GM21717 (cell line): ENCODE measurements around the gene PDS5A.
"Not testable (repeated sequence)": the region's sequence is repeated elsewhere in the genome, so short reads cannot be mapped to it uniquely, and the experiment has no call there.

ENCODE experiments used
- ATAC-seq: cut with Tn5 transposase; IDR thresholded peaks from one replicate; pipeline ENCODE4 v1.9.1; 2021; ENCODE audit warnings: mild to moderate bottlenecking, moderate library complexity; ENCODE audit not compliant: unreplicated experiment

The PDS5A gene

GRCh38 chr4:39970671-39971640 is 6.8 kb downstream of the PDS5A start:
- ATAC-seq, result no peak

- no peak for ATAC-seq
Measured at GRCh38 chr4:39963656-39964055, 14.1 kb downstream of the PDS5A start.

GRCh38 chr4:39961311-39961877 is 16.3 kb downstream of the PDS5A start:
- no peak for ATAC-seq

- ATAC-seq, result no peak
Measured at GRCh38 chr4:39950861-39951481, 26.7 kb downstream of the PDS5A start.

GRCh38 chr4:39947963-39948362 is 29.7 kb downstream of the PDS5A start:
- no peak for ATAC-seq

- ATAC-seq, result no peak
Measured at GRCh38 chr4:39947417-39947816, 30.3 kb downstream of the PDS5A start.

- ATAC-seq, result not testable (repeated sequence)
Measured at GRCh38 chr4:39944245-39944644, 33.5 kb downstream of the PDS5A start.

GRCh38 chr4:39942507-39942906 is 35.2 kb downstream of the PDS5A start:
- no peak for ATAC-seq

GRCh38 chr4:39941682-39942217 is 36.0 kb downstream of the PDS5A start:
- no peak for ATAC-seq

- no peak for ATAC-seq
Measured at GRCh38 chr4:39937683-39938268, 39.9 kb downstream of the PDS5A start.

GRCh38 chr4:39936565-39937418 is 40.9 kb downstream of the PDS5A start:
- no peak for ATAC-seq

- ATAC-seq, result no peak
Measured at GRCh38 chr4:39933671-39934590, 43.8 kb downstream of the PDS5A start.

- ATAC-seq, result no peak
Measured at GRCh38 chr4:39932776-39933402, 44.8 kb downstream of the PDS5A start.

- ATAC-seq, result no peak
Measured at GRCh38 chr4:39931441-39931901, 46.2 kb downstream of the PDS5A start.

GRCh38 chr4:39928538-39928937 is 49.2 kb downstream of the PDS5A start:
- no peak for ATAC-seq

- ATAC-seq, result no peak
Measured at GRCh38 chr4:39924014-39924413, 53.7 kb downstream of the PDS5A start.

GRCh38 chr4:39922399-39922798 is 55.3 kb downstream of the PDS5A start:
- ATAC-seq, result no peak

- no peak for ATAC-seq
Measured at GRCh38 chr4:39913471-39913870, 64.2 kb downstream of the PDS5A start.

GRCh38 chr4:39910064-39910463 is 67.6 kb downstream of the PDS5A start:
- no peak for ATAC-seq
